Measurements from ENCODE around the gene TEC. TPM values are rescaled to one million over a fixed set of nuclear protein-coding genes. Genes with fewer than 3 reads are reported as not detected.

Gene TEC
- polyA plus RNA-seq, 1 of the 3 experiments (the other 2 are of a cell fraction), result 0.85 TPM

- H3K36me3 ChIP-seq (replicated peaks in 1 of 2; ENCODE audit: control insufficient read depth in 1 of 2, insufficient read depth in 2 of 2, low read length in 1 of 2), result no peaks in the 10 kb centered on the region
- peak overlapping the region in 1 of 2 experiments; percentile 43; a peak in 2 of 4 replicates for H3K27ac ChIP-seq (ENCODE audit: low read depth in 2 of 2, low read length in 1 of 2)
- ChIA-PET CTCF (interaction anchor here (0.7 to 1.3 kb wide), 2 partner anchors 12 to 23 kb away, joined by 3 read pairs; no protein-coding TSS in a partner anchor), POLR2A (no interaction called here)
- H2AFZ ChIP-seq (ENCODE audit: low read depth), result no peak overlapping the region
- H3F3A ChIP-seq (replicated peaks; ENCODE audit: insufficient read depth), result no peaks in the 10 kb centered on the region
- 84% methylated on average over 3 of the region's 6 CpGs for WGBS (ENCODE audit: low lambda C conversion rate)
- H3K4me1 ChIP-seq (ENCODE audit: control insufficient read depth in 1 of 2, insufficient read depth in 2 of 2, low read depth in 1 of 2, low read length in 1 of 2), result 0 out of 4 replicates have a peak, but pooled peaks cover 0 to 3% of the 10 kb centered on the region in 2 experiments
- no peaks in the 10 kb centered on the region for H3K27me3 ChIP-seq (ENCODE audit: insufficient read depth)
- H3K79me2 ChIP-seq (ENCODE audit: insufficient read depth), result no peaks in the 10 kb centered on the region
- TF ChIP-seq POLR2AphosphoS5 (IDR thresholded peaks at IDR 0.05; ENCODE audit: low read depth, low read length) (no peak), GATA2 (CRISPR knock-in tag; IDR thresholded peaks at IDR 0.05) (no peak), RAD21 (IDR thresholded peaks at IDR 0.05; ENCODE audit: low read length) (no peak), CHD2 (IDR thresholded peaks at IDR 0.05; ENCODE audit: low read length, partially characterized antibody) (no peak), FOXJ3 (CRISPR knock-in tag; IDR thresholded peaks at IDR 0.05) (no peak), FOXM1 (IDR thresholded peaks at IDR 0.05; ENCODE audit: low read depth) (no peak), EP300 (IDR thresholded peaks at IDR 0.05; ENCODE audit: borderline replicate concordance in 1 of 2, low read depth in 1 of 2, low read length in 1 of 2) (no peak), PBX3 (IDR thresholded peaks at IDR 0.05) (no peak)
- TF ChIP-seq, protein P1, sequence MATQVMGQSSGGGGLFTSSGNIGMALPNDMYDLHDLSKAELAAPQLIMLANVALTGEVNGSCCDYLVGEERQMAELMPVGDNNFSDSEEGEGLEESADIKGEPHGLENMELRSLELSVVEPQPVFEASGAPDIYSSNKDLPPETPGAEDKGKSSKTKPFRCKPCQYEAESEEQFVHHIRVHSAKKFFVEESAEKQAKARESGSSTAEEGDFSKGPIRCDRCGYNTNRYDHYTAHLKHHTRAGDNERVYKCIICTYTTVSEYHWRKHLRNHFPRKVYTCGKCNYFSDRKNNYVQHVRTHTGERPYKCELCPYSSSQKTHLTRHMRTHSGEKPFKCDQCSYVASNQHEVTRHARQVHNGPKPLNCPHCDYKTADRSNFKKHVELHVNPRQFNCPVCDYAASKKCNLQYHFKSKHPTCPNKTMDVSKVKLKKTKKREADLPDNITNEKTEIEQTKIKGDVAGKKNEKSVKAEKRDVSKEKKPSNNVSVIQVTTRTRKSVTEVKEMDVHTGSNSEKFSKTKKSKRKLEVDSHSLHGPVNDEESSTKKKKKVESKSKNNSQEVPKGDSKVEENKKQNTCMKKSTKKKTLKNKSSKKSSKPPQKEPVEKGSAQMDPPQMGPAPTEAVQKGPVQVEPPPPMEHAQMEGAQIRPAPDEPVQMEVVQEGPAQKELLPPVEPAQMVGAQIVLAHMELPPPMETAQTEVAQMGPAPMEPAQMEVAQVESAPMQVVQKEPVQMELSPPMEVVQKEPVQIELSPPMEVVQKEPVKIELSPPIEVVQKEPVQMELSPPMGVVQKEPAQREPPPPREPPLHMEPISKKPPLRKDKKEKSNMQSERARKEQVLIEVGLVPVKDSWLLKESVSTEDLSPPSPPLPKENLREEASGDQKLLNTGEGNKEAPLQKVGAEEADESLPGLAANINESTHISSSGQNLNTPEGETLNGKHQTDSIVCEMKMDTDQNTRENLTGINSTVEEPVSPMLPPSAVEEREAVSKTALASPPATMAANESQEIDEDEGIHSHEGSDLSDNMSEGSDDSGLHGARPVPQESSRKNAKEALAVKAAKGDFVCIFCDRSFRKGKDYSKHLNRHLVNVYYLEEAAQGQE (IDR thresholded peaks at IDR 0.05; ENCODE audit: low read depth, low read length), result no peak
- no peak overlapping the region for H3K4me3 ChIP-seq (ENCODE audit: low read depth in 2 of 2, low read length in 1 of 2)
- no peaks in the 10 kb centered on the region for H3K9me3 ChIP-seq
- H3K4me2 ChIP-seq, result no peak overlapping the region
- no peaks in the 10 kb centered on the region for H4K20me1 ChIP-seq (ENCODE audit: insufficient read depth)
- no peaks in the 10 kb centered on the region for H3K9me2 ChIP-seq
- no peak for DNase-seq
- H3K9ac ChIP-seq, result no peak overlapping the region
These were observed 14.3 kb downstream of the TEC start for GRCh38 chr4:48255072-48255958.

Data from SK-N-SH (cell line).